Muscle of leg (tissue), 11 donors: ENCODE results near the gene GAS7. TPM values are rescaled to one million over a fixed set of nuclear protein-coding genes. Genes with fewer than 3 reads are reported as not detected.

Experiments used
- DNase-seq: peaks from one replicate; pipeline ENCODE4 v3.0.0; 2013
- H3K27ac ChIP-seq: one replicate; pipeline ENCODE4 v1.5.1; 2013; ENCODE audit warnings: mild to moderate bottlenecking, low read length, control low read depth
- H3K27me3 ChIP-seq: one replicate; pipeline ENCODE4 v1.6.1; 2013; ENCODE audit warnings: low read length; ENCODE audit not compliant: control insufficient read depth, insufficient read depth
- H3K36me3 ChIP-seq: one replicate; pipeline ENCODE4 v1.6.1; 2013; ENCODE audit warnings: low read length; ENCODE audit not compliant: control insufficient read depth, insufficient read depth
- H3K4me1 ChIP-seq: one replicate; pipeline ENCODE4 v1.6.1; 2013; ENCODE audit warnings: low read length; ENCODE audit not compliant: control insufficient read depth, insufficient read depth
- H3K4me3 ChIP-seq: one replicate; pipeline ENCODE4 v1.5.1; 2013; ENCODE audit warnings: low read length, control low read depth
- H3K9me3 ChIP-seq: replicated peaks from 2 replicates; pipeline ENCODE4 v1.6.1; 2013; ENCODE audit warnings: low read depth, low read length; ENCODE audit not compliant: control insufficient read depth
- WGBS: methylation state at CpG from one replicate; pipeline ENCODE4 v1.1.5; 2013; ENCODE audit warnings: missing lambda C conversion rate; ENCODE audit not compliant: insufficient coverage; 5-methylcytosine and 5-hydroxymethylcytosine counted together
- polyA plus RNA-seq, 8 donors: library from polyadenylated mRNA; unstranded; fragments of 120-200 nt; gene quantifications; one replicate each; pipeline versions ENCODE4 v1.2.1 to v1.2.3, GENCODE V29; 2013; ENCODE audit warnings: inconsistent platforms in 1 of 8, low replicate concordance in 1 of 8; ENCODE audit not compliant: insufficient read length in 8 of 8, insufficient read depth in 1 of 8
- total RNA-seq: library from RNA; stranded (reverse); fragments of 120-200 nt; gene quantifications from one replicate; pipeline ENCODE4 v1.2.4, GENCODE V29; 2013

Gene GAS7
- total and polyA plus RNA-seq, 9 donors: 33.3 to 68.9 (median 45.9) TPM

DNA sequence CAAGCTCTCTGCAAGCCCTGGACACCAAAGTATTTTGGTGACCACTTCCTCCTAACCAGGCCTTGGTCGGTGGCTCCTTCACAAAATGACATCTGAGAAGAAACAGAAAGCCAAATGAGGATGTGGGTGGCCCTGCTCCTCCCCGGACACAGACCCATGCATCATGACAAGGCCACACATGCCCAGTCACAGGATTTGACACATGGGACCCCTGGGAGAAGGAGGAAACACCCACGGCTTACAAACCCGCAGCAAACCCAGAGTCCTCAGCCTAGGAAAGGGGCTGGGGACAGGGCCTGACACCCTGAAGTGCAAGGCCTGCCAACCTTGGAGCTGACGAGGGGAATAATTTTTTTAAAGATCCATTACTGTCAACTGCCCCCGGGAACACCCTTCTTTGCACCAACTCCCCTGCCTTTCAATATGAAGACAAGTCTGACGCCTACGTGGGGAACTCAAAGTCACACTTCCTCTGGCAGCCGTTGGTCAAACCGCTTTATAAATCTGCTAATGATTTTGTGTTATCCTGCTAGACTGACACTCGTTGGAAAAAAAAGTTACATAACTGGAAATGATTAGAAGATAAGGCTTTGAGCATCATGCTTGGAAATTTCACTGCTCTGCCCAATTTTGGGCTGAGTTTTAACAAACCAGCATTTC lies 41.3 kb downstream of the GAS7 start:
- peak overlapping the region; percentile 71 for H3K27ac ChIP-seq
- no peaks in the 10 kb centered on the region for H3K36me3 ChIP-seq
- peak; percentile 84 for DNase-seq
- H3K27me3 ChIP-seq: no peaks in the 10 kb centered on the region
- H3K9me3 ChIP-seq: no peaks in the 10 kb centered on the region
- WGBS: 31% methylated on average over 4 of the region's 11 CpGs
- H3K4me3 ChIP-seq: no peak overlapping the region
- peaks cover 24% of the 10 kb centered on the region for H3K4me1 ChIP-seq

DNA sequence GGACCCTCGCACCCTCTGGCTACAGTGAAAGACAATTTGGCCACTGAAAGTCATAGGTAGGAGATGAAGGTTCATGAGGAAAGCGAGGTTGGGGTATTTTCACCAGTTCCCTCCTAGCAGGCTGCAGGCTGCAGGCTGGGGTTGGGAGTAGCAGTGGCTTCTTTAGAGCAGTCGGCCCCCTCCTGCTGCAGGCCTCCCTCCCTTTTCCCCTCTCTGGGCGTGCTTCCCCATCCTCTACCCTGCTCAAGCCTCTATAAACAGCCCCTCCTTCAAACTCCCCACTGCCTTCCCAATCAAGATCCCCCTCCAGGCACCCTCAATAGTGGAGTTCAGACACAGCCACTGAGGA lies 41.8 kb downstream of the GAS7 start:
- H3K4me1 ChIP-seq: peaks cover 29% of the 10 kb centered on the region
- 28% methylated on average over 2 of the region's 4 CpGs for WGBS

DNA sequence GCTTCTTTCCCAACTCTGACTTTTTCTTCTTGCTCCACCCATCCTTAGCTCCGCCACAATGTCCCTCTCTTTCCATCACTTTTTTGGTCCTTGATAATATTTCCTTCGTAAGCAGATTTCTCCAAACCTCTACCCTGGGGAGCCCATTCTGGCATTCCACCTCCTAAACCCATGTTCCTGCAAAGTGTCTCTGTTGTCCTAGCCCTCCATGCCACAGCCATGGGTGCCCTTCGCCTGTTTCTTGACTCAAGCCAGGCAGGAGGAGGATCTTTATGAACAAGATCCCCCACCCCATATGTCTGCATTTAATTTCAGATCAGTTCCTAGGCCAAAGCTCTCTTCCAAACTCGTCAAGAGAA lies 42.4 kb downstream of the GAS7 start:
- Histone ChIP-seq H3K9me3 (no peaks in the 10 kb centered on the region), H3K4me1 (peaks cover 29% of the 10 kb centered on the region), H3K27me3 (no peaks in the 10 kb centered on the region), H3K36me3 (no peaks in the 10 kb centered on the region), H3K4me3 (no peak overlapping the region), H3K27ac (peak overlapping the region; percentile 71)
- 65% methylated on average over 3 of the region's 4 CpGs for WGBS
- DNase-seq: no peak

More for the DNA sequence above, 41.8 kb downstream of the GAS7 start:
- H3K36me3 ChIP-seq: no peaks in the 10 kb centered on the region
- H3K27ac ChIP-seq: peak overlapping the region; percentile 71
- H3K4me3 ChIP-seq: no peak overlapping the region
- H3K9me3 ChIP-seq: no peaks in the 10 kb centered on the region
- no peaks in the 10 kb centered on the region for H3K27me3 ChIP-seq
- DNase-seq: no peak

DNA sequence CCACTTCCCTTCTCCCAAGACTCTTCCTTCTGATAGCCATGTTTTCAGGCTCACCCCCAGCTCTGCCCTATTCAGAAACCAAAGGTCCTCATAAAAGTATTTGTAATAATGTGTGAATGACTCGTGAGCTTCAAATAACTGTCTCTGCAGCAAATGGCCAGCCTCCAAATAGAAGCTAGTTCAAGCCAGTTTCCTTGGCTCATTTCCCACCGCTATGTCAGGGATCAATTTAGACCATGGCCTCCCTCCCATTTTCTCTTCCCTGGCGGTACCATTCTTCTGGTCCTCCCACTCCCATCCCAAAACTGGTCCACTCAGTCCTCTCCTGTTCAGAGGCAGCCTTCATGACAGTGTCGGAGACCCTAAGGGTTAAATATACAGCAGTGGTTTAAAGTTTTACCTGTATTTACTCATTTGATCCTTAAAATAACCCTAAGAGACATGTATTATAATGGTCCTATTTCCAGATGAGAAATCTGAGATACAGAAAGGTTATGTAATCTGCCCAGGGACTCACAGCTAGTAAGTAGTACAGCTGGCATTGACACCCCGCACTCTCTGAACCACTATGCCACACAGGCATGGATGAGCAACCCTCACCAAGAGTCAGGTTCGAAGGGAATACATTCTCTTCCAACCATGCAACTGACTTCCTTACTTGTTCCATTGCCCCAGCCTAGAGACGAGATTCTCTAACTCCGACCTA lies 42.9 kb downstream of the GAS7 start:
- H3K9me3 ChIP-seq: no peaks in the 10 kb centered on the region
- no peak overlapping the region for H3K4me3 ChIP-seq
- peak overlapping the region; percentile 71 for H3K27ac ChIP-seq
- 59% methylated on average over 6 of the region's 8 CpGs for WGBS
- no peaks in the 10 kb centered on the region for H3K27me3 ChIP-seq
- peak; percentile 87 for DNase-seq
- peaks cover 29% of the 10 kb centered on the region for H3K4me1 ChIP-seq
- H3K36me3 ChIP-seq: no peaks in the 10 kb centered on the region

DNA sequence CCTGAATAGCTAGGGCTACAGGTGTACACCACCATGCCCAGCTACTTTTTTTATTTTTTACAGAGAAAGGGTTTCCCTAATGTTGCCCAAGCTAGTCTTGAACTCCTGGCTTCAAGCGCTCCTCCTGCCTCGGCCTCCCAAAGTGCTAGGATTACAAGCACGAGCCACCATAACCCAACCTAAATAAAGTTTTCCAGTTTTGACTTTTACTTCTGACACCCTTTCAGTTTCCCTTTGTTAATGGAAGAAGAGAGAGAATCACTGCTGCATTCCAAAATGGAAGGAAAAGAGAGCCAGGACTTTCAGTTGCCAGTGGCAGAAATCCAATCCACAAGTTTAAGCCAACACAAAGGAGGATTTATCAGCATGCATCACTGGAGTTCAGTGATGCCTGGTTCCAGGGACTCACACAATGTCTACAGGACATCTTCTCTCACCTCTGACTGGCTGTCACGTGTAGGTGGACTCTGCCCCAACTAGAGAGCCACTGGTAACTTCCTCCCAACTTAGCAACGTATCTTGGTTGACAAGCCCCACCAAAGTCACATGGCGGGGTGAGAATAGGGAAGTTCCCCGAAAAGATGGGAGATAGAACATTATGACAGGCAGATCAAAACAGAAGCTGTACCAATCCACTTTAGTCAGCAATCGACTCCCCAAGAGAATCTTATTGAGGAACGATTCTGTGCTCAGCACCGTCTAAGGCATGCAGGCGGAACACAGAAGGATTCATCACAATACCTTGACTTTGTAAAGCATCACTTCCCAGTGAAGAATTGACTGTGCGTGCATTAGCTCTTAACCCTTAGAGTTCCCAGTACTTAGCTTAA lies 46.5 kb downstream of the GAS7 start:
- DNase-seq: peak; percentile 77
- H3K36me3 ChIP-seq: no peaks in the 10 kb centered on the region
- peaks cover 3% of the 10 kb centered on the region for H3K9me3 ChIP-seq
- H3K27me3 ChIP-seq: no peaks in the 10 kb centered on the region
- H3K27ac ChIP-seq: peak overlapping the region; percentile 55
- H3K4me1 ChIP-seq: peaks cover 22% of the 10 kb centered on the region
- no peak overlapping the region for H3K4me3 ChIP-seq
- 66% methylated on average over 4 of the region's 12 CpGs for WGBS

DNA sequence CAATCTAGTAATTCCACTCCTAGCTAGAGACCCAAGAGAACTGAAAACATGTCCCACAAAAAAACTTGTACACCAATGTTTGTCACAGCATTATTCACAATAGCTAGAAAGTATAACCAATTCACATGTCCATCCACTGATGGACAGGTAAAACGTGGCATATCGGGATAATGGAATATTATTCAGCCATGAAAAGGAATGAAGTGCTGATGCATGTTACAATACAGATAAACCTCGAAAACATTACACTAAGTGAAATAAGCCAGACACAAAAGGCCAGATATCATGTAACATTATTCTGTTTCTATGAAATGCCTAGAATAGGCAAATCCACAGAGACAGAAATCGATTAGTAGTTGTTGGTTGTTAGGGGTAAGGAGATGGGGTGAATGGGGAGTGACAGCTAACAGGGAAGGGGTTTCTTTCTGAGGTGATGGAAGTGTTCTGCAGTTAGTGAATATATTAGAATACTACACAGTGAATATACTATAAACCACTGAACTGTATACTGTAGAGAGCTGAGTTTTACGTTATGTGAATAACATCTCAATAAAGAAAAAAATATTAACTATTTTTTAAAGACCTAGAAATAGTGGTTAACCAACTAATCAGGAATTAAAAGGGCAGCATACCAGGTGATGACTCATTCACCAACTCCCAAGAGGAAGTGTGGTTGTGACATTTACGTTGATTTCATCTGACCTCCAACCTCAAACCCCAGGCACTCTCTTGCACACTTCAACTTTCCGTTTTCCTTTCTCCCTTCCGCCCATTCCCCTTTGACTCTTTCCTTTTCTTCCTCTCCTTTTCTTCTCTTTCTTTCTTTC lies 48.6 kb downstream of the GAS7 start:
- H3K36me3 ChIP-seq: no peaks in the 10 kb centered on the region
- no CpG with 5 or more reads among the region's 8 CpGs for WGBS
- H3K4me1 ChIP-seq: peaks cover 12% of the 10 kb centered on the region
- peak; percentile 58 for DNase-seq
- H3K27ac ChIP-seq: no peak overlapping the region
- no peak overlapping the region for H3K4me3 ChIP-seq
- H3K27me3 ChIP-seq: no peaks in the 10 kb centered on the region
- H3K9me3 ChIP-seq: peaks cover 3% of the 10 kb centered on the region

DNA sequence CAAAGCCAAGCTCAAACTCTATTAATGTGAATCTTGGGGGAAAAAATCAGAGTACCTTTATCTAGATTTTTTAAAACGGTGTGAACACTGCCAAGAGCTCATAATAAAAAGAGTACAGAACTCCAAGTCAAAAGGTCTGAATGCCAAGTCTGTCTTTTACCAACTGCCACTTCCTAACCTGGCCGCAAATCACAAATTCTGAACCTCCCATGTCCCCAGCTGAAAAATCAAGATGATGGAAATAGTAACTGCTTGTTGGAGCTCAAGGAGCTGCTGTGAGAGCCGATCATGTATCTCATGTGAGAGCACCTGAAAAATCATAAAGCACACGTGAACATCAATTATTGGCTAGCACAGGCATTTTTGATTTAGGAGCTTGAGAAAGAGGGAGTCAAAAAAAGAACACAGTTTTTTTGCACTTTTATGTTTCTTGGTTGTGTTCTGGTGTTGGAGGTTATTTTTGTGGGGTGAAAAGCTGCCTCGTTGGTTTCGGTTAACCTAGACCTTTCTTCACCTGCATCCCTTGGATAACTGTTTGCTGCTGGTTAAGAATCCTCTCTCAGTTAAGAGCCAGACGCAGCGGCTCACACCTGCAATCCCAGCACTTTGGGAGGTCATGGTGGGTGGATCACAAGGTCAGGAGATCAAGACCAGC lies 50.5 kb downstream of the GAS7 start:
- Histone ChIP-seq H3K4me3 (no peak overlapping the region), H3K4me1 (peaks cover 12% of the 10 kb centered on the region), H3K27ac (no peak overlapping the region), H3K36me3 (no peaks in the 10 kb centered on the region), H3K9me3 (peaks cover 3% of the 10 kb centered on the region), H3K27me3 (no peaks in the 10 kb centered on the region)
- no peak for DNase-seq
- WGBS: 42% methylated on average over 2 of the region's 8 CpGs

DNA sequence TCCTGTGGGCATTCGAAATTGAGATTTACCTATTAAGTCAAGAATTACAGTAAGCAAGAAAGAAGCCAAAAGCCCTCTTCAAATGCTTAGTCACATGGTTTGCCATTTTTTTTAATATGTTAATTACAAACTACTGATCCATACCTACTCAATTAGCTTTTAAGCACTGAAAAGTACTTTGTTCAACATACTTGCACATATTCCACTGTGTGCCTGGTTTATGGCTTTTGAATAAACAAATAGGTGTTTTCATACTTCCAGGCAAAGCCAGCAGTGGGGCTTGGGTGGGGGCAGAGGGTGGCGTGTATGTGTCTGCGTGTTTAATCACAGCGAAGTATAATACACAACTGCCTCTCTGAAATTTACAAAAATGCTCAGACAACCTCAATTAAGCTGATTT lies 51.4 kb downstream of the GAS7 start:
- H3K27ac ChIP-seq: no peak overlapping the region
- no CpG with 5 or more reads among the region's 4 CpGs for WGBS

DNA sequence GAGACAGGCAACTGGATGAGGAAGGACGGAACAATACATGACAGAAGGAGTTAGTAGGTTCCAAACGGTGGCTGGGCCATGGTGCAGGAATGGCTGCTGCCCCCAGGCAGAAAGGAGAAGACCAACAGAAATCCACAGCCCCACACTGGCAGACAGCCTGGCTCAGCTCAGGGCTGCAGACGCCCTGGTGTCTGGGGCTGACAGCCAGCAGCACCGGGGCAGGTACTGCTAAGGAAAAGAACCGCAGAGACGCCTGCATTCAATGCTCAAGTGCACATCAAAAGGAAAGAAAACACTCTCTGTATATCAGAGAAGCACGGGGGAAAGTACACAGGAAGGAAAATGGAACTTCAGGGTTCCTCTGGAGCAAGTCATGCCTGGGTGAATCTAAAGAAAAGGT lies 53.4 kb downstream of the GAS7 start:
- Histone ChIP-seq H3K9me3 (peaks cover 3% of the 10 kb centered on the region), H3K4me1 (peaks cover 7% of the 10 kb centered on the region), H3K27ac (no peak overlapping the region), H3K27me3 (no peaks in the 10 kb centered on the region), H3K36me3 (no peaks in the 10 kb centered on the region), H3K4me3 (no peak overlapping the region)
- DNase-seq: no peak
- WGBS: 56% methylated on average over 4 of the region's 7 CpGs

More for the DNA sequence above, 51.4 kb downstream of the GAS7 start:
- H3K27me3 ChIP-seq: no peaks in the 10 kb centered on the region
- no peak for DNase-seq
- no peak overlapping the region for H3K4me3 ChIP-seq
- H3K4me1 ChIP-seq: peaks cover 11% of the 10 kb centered on the region
- H3K9me3 ChIP-seq: peaks cover 3% of the 10 kb centered on the region
- no peaks in the 10 kb centered on the region for H3K36me3 ChIP-seq
